ENCODE data around the gene SUPT20HL1.
"Not testable (repeated sequence)": the region's sequence is repeated elsewhere in the genome, so short reads cannot be mapped to it uniquely, and the experiment has no call there.

SUPT20HL1 gene

DNA sequence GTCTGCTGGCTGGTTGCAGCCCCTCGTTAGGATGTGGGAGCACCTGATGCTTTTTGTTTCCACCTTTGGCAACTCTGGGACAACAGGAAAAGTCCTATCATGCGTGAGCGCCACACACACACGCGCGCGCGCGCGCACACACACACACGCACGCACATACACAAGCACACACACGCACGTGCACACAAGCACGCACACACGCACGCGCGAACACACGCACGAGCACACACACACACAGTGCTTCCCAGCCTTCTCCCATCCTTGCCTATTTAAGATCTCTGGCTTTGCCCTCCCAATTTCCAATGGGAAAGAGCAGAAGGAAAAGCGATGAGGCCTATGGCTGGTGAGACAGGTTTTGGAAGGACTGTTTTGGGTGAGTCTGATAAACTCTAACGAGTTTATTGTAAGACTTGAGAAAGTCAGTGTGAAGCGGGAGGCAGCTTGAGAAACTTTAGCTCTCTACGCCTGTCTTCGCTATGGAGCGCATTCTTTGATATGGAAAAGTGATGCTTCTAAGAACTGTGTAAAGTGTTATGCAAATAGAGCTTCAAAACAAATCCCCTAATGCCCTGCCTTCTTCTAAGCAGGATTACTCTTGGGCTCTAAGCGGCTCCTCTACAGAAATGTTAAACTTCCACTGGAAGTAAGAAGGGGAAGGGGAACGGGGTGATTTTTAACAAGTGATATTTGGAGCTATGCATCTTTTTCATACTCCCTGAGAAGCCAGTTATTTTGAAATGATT lies 11.8 kb downstream of the SUPT20HL1 start:
- Mint-ChIP-seq H3K4me1 (peaks cover 17% of the 10 kb centered on the region), H3K27ac (no peak overlapping the region), H3K4me3 (no peak overlapping the region), H3K36me3 (no peaks in the 10 kb centered on the region), H3K27me3 (peaks cover 15% of the 10 kb centered on the region), H3K9me3 (no peaks in the 10 kb centered on the region)
- CTCF ChIA-PET: interaction anchor here (0.6 to 3.8 kb wide), 13 partner anchors 9 to 326 kb away, joined by 3 to 23 read pairs (median 8); no protein-coding TSS in a partner anchor
- no peak for DNase-seq

DNA sequence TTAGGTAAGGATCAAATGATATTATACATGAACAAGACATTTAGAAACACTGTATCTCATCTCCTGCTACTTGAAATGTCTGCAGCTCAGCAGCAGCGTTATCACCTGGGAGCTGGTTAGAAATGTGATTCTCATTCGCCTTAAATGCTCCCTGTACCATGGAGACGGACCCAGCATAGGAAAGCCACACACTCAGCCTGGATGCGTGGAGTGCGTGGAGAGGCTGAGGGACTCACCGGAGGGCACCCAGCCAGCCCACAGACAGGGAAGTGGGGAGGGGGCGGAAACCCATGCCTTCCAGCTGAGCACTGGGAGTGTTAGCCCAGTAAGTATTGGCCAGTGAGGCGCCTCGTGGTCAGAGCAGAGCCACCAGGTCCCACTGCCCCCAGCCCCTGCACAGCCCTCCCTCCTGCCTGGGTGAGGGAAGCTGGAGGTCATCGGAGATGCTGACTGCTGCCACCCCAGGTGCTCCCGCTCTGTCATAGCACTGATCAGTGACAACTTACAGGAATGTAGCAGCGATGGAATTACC lies 15.2 kb downstream of the SUPT20HL1 start:
- CTCF ChIA-PET: interaction anchor here (0.6 kb wide), 1 partner anchor 20 kb away, joined by 3 read pairs; no protein-coding TSS in a partner anchor
- H3K4me1 Mint-ChIP-seq: peaks cover 13% of the 10 kb centered on the region

DNA sequence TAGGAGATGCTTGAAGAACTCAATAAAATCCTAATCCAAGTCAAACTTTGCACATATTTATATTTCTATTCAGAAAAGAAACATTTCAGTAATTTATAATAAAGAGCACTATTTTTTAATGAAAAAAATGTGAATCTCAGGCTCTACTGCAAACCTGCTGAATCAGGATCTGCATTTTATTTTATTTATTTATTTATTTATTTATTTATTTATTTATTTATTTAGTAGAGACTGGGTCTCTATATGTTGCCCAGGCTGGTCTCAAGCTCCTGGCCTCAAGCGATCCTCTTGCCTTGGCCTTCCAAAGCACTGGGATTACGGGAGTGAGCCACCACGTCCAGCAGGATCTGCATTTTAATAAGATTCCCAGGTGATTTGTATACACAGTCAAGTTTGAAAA lies 16.0 kb downstream of the SUPT20HL1 start:
- no peak for DNase-seq
- Mint-ChIP-seq H3K27ac (no peak overlapping the region), H3K9me3 (no peaks in the 10 kb centered on the region), H3K4me3 (no peak overlapping the region), H3K4me1 (peaks cover 6% of the 10 kb centered on the region), H3K27me3 (peaks cover 13% of the 10 kb centered on the region), H3K36me3 (no peaks in the 10 kb centered on the region)
- CTCF ChIA-PET: no interaction called here

More for the DNA sequence above, 15.2 kb downstream of the SUPT20HL1 start:
- DNase-seq: no peak
- Mint-ChIP-seq H3K36me3 (no peaks in the 10 kb centered on the region), H3K4me3 (no peak overlapping the region), H3K27ac (no peak overlapping the region), H3K9me3 (no peaks in the 10 kb centered on the region), H3K27me3 (peaks cover 18% of the 10 kb centered on the region)

DNA sequence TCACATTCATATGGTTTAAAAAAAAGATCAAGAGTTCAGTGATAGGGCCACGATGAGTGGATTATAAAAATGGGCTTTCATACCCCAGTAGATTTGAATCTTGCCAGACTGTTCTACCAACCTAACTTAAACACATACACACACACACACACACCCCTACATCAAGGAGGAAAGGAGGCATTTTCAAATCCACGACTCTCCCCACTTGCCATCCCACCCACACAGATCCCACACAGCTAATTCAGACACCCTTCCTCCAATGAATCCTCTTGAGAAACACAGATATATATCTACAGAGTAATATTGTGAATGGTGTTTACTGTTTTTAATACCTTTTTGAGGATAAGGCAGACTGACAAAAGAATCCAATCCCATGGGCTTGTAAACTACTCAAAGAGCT lies 16.8 kb downstream of the SUPT20HL1 start:
- H3K36me3 Mint-ChIP-seq: no peaks in the 10 kb centered on the region
- H3K4me3 Mint-ChIP-seq: no peak overlapping the region
- no peak overlapping the region for H3K27ac Mint-ChIP-seq
- peaks cover 10% of the 10 kb centered on the region for H3K27me3 Mint-ChIP-seq
- no peaks in the 10 kb centered on the region for H3K4me1 Mint-ChIP-seq
- CTCF ChIA-PET: no interaction called here
- DNase-seq: no peak
- H3K9me3 Mint-ChIP-seq: no peaks in the 10 kb centered on the region

DNA sequence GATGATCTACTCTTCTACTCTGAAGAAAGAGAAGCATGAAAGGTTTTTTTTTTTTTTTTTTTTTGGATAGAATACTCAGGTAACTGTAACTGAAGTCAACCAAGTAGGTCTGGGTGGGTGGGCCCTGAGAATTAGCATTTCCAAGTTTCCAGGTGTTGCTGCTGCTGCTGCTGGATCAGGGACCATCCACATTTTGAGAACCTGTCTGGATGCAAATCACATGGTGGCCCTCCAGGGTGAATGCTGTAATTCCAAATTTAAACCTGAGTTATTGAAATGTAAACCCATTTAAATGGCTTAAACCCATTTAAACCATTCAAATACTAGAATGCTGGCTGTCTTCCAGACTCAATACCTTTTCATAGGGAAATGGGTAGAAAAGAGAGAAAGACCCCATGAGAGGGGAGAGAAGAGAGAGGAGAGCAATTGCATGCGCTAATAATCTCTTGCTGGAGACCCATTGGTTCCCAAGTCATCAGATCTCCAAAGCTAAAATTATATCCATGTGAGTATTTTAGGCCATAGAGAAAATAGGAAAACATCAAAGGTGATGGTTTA lies 17.6 kb downstream of the SUPT20HL1 start:
- peaks cover 15% of the 10 kb centered on the region for H3K27me3 Mint-ChIP-seq
- no peaks in the 10 kb centered on the region for H3K9me3 Mint-ChIP-seq
- CTCF ChIA-PET: no interaction called here
- H3K36me3 Mint-ChIP-seq: no peaks in the 10 kb centered on the region
- DNase-seq: no peak
- no peak overlapping the region for H3K27ac Mint-ChIP-seq
- no peak overlapping the region for H3K4me3 Mint-ChIP-seq
- no peaks in the 10 kb centered on the region for H3K4me1 Mint-ChIP-seq

DNA sequence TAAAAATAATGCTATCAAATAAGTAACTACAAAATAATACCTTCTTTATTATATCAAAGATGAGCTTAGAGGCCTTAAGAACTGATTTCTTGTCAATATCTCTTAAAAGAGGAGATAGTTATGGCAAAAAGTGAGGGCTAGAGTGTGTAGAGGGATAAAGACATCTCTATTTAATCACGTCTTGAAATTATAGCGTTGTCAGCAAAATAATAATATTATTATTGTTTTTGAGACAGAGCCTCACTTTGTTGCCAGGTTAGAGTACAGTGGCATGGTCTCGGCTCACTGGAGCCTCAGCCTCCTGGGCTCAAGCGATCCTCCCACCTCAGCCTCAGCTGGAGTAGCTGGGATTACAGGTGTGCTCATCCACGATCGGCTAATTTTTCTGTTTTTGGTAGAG lies 18.3 kb downstream of the SUPT20HL1 start:
- H3K4me1 Mint-ChIP-seq: no peaks in the 10 kb centered on the region
- no peak overlapping the region for H3K4me3 Mint-ChIP-seq
- peaks cover 15% of the 10 kb centered on the region for H3K27me3 Mint-ChIP-seq
- DNase-seq: no peak
- no peaks in the 10 kb centered on the region for H3K36me3 Mint-ChIP-seq
- CTCF ChIA-PET: no interaction called here
- H3K27ac Mint-ChIP-seq: no peak overlapping the region
- no peaks in the 10 kb centered on the region for H3K9me3 Mint-ChIP-seq

DNA sequence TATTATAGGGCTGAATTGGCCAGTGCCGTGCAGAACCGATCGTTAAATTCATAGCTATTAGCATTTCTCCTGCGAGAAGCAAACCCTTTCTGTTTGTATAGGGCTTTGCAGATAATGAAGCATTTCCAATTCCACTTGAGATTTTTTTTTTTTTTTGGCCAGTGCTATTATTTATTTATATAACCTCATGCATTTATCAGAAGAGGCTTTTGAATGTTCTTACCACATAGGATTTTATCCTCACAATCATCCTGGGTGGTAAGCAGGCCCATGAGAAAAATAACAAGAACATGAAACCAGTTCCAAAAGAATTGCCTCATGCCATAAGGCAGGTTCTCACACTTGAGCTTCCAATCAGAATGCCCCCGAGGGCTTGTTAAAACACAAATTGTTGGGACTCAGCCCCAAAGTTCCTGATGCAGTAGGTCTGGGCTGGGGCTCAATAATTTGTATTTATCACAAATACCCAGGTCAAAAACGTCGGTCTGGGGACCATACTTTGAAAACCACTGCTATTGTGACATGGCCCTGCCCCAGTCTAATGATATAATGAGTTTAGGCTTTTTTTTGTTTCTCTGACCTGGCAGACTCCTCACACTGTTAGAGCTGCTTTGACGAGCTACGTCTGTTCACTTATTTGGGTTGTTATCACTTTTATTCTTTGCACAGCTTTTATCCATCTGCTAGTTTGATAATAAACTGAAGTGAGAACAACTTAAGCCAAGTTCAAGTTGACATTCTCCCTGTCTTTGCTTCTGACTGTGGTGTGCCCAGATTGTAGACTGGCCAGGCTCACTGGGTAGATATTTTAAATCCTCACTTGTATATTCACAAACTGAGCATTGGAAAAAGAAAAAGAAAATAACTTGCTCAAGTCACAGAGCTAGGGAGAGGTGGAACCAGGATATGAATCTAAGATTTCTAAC lies 20.1 kb downstream of the SUPT20HL1 start:
- H3K4me1 Mint-ChIP-seq: no peaks in the 10 kb centered on the region
- CTCF ChIA-PET: interaction anchor here (0.6 to 2.0 kb wide), 2 partner anchors 9 to 121 kb away, joined by 3 to 8 read pairs; no protein-coding TSS in a partner anchor
- H3K27ac Mint-ChIP-seq: no peak overlapping the region
- no peak for DNase-seq
- H3K27me3 Mint-ChIP-seq: peaks cover 14% of the 10 kb centered on the region
- H3K36me3 Mint-ChIP-seq: no peaks in the 10 kb centered on the region
- no peaks in the 10 kb centered on the region for H3K9me3 Mint-ChIP-seq
- H3K4me3 Mint-ChIP-seq: no peak overlapping the region

DNA sequence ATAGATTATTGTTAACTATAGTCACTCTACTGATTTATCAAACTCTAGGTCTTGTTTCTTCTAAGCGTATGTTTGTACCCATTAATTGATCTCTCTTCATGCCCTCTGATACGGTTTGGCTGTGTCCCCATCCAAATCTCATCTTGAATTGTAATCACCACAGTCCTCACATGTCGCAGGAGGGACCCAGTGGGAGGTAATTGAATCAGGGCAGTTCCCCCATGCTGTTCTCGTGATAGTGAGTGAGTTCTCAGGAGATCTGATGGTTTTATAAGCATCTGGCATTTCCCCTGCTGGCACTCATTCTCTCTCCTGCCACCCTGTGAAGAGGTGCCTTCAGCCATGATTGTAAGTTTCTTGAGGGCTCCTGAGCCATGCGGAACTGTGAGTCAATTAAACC lies 21.9 kb downstream of the SUPT20HL1 start:
- H3K4me1 Mint-ChIP-seq, DNase-seq, CTCF ChIA-PET, H3K36me3 Mint-ChIP-seq, H3K27ac Mint-ChIP-seq, H3K9me3 Mint-ChIP-seq, H3K4me3 Mint-ChIP-seq: not testable (repeated sequence)
- peaks cover 16% of the 10 kb centered on the region for H3K27me3 Mint-ChIP-seq

DNA sequence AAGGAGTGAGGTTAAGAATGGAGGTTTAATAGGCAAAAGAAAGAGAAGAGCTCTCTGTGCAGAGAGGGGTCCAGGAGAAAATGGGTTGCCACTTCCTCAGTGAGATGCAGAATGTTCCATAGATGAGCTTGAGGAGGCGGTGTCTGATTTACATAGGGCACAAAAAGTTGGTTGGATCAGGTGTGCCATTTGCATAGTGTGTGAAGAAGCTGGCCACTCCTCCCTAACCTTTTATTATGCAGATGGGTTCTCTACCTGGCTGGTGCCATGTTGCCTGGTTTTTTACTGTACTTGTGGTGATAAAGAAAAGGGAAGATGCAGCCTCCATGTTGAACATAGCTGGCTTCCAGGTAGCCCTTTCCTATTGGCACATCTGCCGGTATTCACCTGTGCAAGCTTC lies 27.3 kb downstream of the SUPT20HL1 start:
- Mint-ChIP-seq H3K27me3 (peaks cover 28% of the 10 kb centered on the region), H3K27ac (no peak overlapping the region), H3K36me3 (no peaks in the 10 kb centered on the region), H3K4me1 (no peaks in the 10 kb centered on the region), H3K9me3 (no peaks in the 10 kb centered on the region), H3K4me3 (no peak overlapping the region)
- CTCF ChIA-PET: no interaction called here
- DNase-seq: no peak

DNA sequence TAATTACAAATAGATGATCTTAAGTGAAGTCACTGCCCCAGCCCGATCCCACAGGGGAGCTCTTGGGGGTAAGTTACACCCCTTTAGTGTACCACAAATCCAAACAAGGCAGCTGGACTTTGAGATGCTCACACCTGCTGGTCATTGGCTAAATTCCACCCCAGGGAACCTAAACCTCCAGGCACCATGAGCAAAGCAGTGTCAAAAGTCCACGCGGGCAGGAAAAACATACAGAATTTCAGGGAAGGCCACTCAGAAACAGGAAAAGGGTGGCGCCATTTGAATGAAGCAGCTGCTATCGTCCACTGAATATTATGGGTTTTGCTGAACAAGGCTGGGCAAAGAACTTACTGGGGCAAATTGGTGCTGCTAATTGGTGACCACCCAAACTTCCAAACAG lies 30.9 kb downstream of the SUPT20HL1 start:
- H3K4me3 Mint-ChIP-seq: no peak overlapping the region
- no peaks in the 10 kb centered on the region for H3K36me3 Mint-ChIP-seq
- CTCF ChIA-PET: no interaction called here
- no peak overlapping the region for H3K27ac Mint-ChIP-seq
- peaks cover 32% of the 10 kb centered on the region for H3K27me3 Mint-ChIP-seq
- DNase-seq: no peak
- H3K9me3 Mint-ChIP-seq: no peaks in the 10 kb centered on the region
- peaks cover 2% of the 10 kb centered on the region for H3K4me1 Mint-ChIP-seq

DNA sequence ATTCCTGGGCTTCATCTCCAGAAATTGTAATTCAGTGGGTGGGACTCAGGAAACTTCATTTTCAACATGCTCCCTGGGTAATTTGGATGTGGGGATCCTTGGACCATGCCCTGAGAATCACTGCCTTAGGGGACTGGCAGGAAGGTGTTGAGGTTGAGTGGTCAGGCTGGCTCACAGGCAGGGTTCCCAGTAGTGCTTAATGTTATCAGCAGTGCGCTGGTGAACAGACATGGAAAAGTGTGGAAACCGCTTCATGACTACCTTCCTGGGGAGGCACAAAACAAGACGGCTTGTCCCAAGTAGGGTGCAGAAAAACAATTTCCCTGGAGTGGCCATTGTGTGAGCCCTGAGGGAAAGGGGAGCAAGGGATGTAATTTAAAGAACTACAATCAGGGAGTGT lies 31.4 kb downstream of the SUPT20HL1 start:
- no peak overlapping the region for H3K27ac Mint-ChIP-seq
- peaks cover 2% of the 10 kb centered on the region for H3K4me1 Mint-ChIP-seq
- H3K9me3 Mint-ChIP-seq: no peaks in the 10 kb centered on the region
- H3K4me3 Mint-ChIP-seq: no peak overlapping the region
- no peak for DNase-seq
- H3K27me3 Mint-ChIP-seq: peaks cover 31% of the 10 kb centered on the region
- CTCF ChIA-PET: no interaction called here
- no peaks in the 10 kb centered on the region for H3K36me3 Mint-ChIP-seq

DNA sequence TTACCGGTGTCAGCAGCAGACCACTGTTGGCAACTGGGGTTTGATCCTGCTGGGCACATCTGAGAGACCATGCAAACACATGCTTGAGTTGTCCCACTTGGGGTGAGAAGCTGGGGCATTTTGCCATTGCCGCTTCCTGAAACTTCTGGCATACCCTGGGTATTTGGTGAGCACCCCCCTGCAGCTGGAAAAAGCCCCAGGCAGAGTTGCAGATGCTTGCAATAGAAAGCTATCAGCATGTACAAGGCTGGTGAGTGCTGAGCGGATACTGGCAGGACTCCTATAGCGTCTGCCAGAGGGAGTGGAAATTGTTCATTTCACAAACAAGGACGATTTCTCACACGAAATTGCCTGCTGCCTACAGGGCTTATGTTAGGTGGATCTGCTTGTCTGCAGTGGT lies 32.3 kb downstream of the SUPT20HL1 start:
- no peak overlapping the region for H3K27ac Mint-ChIP-seq
- H3K4me3 Mint-ChIP-seq: no peak overlapping the region
- no peaks in the 10 kb centered on the region for H3K36me3 Mint-ChIP-seq
- no peaks in the 10 kb centered on the region for H3K9me3 Mint-ChIP-seq
- H3K27me3 Mint-ChIP-seq: peaks cover 26% of the 10 kb centered on the region
- H3K4me1 Mint-ChIP-seq: peaks cover 2% of the 10 kb centered on the region
- DNase-seq: no peak
- CTCF ChIA-PET: no interaction called here

DNA sequence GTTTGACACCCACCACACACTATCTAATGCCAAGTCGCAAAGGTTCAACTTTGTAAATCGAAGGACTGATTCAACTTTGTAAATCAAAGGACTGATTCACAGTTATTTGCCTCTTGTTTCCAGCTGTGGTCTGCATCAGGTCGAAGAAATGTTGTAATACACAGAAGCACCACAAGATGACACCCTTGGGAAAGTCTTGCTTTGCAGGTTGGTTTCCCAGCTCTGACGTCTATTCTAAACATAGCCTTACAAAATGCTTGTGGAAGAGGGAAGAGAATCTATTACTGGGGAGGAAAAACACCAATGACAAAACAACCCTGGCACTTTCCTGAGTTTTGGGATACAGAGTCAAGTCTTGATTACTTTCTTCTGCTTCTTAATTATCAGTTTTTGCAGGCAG lies 35.3 kb downstream of the SUPT20HL1 start:
- CTCF ChIA-PET: interaction anchor here (0.6 to 5.2 kb wide), 14 partner anchors 8 to 254 kb away, joined by 3 to 94 read pairs (median 3); no protein-coding TSS in a partner anchor
- Mint-ChIP-seq H3K4me3 (no peak overlapping the region), H3K4me1 (peaks cover 2% of the 10 kb centered on the region), H3K36me3 (no peaks in the 10 kb centered on the region), H3K27ac (no peak overlapping the region), H3K9me3 (no peaks in the 10 kb centered on the region), H3K27me3 (peaks cover 21% of the 10 kb centered on the region)
- peak; percentile 53 for DNase-seq

DNA sequence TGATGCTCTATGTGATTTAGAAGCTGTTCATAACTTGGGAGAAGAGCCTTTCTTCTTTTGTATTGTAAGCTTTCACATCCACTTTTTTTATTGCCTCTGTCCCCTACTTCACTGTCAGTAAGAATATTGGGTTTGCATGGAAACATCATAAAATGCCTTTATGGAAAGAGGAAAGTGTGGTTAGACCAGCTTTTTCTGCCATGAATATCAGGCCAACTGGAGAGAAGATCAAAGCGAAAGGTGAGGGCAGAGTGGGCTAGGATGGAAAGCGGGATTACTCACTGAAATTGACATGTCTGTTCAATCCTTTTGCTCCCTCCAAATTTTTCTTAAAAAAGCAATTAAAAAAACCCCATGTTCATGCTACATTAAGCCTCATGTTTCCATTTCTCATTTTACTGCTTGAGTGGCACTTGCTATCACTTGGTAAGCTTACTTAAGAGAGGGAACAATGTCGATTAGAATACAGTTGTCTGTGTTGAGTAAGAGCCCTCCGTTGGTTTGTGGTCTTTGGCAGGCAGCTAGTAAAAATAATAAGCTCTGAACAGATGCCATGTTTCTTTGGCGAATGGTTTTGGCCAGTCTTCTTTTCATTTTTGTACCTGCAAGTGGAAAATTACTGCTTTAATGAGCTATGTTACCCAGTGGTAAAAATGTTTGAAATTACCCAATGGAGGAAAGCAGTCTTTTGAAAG lies 35.9 kb downstream of the SUPT20HL1 start:
- Mint-ChIP-seq H3K4me1 (peaks cover 2% of the 10 kb centered on the region), H3K9me3 (no peaks in the 10 kb centered on the region), H3K27ac (no peak overlapping the region), H3K36me3 (no peaks in the 10 kb centered on the region), H3K27me3 (peaks cover 19% of the 10 kb centered on the region), H3K4me3 (no peak overlapping the region)
- CTCF ChIA-PET: interaction anchor here (0.9 to 5.2 kb wide), 14 partner anchors 10 to 253 kb away, joined by 3 to 94 read pairs (median 3); no protein-coding TSS in a partner anchor
- no peak for DNase-seq
